ENCODE measurements around the gene PPM1H.

DNA sequence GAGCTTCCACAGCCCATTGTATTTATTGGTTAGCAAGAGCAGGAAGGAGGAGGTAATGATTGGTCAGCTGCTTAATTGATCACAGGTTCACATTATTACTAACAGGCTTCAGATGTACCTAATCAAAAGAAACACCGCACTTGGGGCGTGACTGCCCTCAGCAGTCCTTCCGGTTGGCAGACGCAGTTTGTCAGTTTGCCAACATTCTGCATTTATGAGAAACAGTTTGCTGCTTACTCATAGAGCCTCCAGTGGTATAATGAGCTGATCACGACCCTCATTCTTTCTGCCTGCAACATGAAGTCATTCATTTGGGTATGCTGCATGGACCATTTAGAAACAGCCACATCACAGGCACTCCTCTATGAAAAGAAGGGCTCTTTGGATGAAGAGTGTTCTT, 42.5 kb upstream of the PPM1H start:
- TF ChIP-seq POLR2A (IDR thresholded peaks at IDR 0.05; ENCODE audit: extremely low read depth, insufficient read length): no peak
- TF ChIP-seq, protein P1, sequence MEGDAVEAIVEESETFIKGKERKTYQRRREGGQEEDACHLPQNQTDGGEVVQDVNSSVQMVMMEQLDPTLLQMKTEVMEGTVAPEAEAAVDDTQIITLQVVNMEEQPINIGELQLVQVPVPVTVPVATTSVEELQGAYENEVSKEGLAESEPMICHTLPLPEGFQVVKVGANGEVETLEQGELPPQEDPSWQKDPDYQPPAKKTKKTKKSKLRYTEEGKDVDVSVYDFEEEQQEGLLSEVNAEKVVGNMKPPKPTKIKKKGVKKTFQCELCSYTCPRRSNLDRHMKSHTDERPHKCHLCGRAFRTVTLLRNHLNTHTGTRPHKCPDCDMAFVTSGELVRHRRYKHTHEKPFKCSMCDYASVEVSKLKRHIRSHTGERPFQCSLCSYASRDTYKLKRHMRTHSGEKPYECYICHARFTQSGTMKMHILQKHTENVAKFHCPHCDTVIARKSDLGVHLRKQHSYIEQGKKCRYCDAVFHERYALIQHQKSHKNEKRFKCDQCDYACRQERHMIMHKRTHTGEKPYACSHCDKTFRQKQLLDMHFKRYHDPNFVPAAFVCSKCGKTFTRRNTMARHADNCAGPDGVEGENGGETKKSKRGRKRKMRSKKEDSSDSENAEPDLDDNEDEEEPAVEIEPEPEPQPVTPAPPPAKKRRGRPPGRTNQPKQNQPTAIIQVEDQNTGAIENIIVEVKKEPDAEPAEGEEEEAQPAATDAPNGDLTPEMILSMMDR (IDR thresholded peaks at IDR 0.05; ENCODE audit: low read depth, low read length): no peak
